SK-N-MC (cell line): Measurements from ENCODE around the gene PRDM16.
A peak's percentile ranks its signal among the peaks of the same experiment; 100 is the strongest.

Experiments
- DNase-seq: peaks from one replicate; pipeline ENCODE4 v3.0.0-alpha.2; 2011; ENCODE audit warnings: low read depth, low spot score
- H3K27ac ChIP-seq: fragments of 200-600 bp; sonication (generic); 2 replicates; pipeline ENCODE4 v1.5.1; 2016; ENCODE audit warnings: mixed run types
- H3K36me3 ChIP-seq: fragments of 200-600 bp; sonication (generic); 2 replicates; pipeline ENCODE4 v1.6.1; 2017; ENCODE audit warnings: antibody characterized with exemption, low read length, mixed read lengths; ENCODE audit not compliant: insufficient read depth
- H3K4me3 ChIP-seq: fragments of 200-600 bp; sonication (generic); 2 replicates; pipeline ENCODE4 v1.5.1; 2016
- H3K9ac ChIP-seq: fragments of 200-600 bp; sonication (generic); 2 replicates; pipeline ENCODE4 v1.8.0; 2017; ENCODE audit warnings: mixed run types, mixed read lengths; ENCODE audit not compliant: insufficient read length
- H3K9me3 ChIP-seq: fragments of 200-600 bp; sonication (generic); 2 replicates; pipeline ENCODE4 v1.6.1; 2017; ENCODE audit warnings: low read depth, mild to moderate bottlenecking, antibody characterized with exemption, low read length, moderate library complexity, mixed read lengths
- EZH2 ChIP-seq: fragments of 200-600 bp; sonication (generic); IDR thresholded peaks from one replicate; pipeline ENCODE4 v1.6.1; 2017; ENCODE audit warnings: antibody characterized with exemption
- FOXP2 ChIP-seq: optimal IDR thresholded peaks from 2 replicates; pipeline ENCODE3; 2011; ENCODE audit warnings: mild to moderate bottlenecking, moderate library complexity; ENCODE audit not compliant: insufficient read depth; ENCODE audit errors: extremely low read length, control extremely low read depth
- POLR2AphosphoS5 ChIP-seq: IDR thresholded peaks from 2 replicates; pipeline ENCODE4 v1.6.1; 2012; ENCODE audit warnings: mild to moderate bottlenecking, low read depth, low read length, borderline replicate concordance

The PRDM16 gene

DNA sequence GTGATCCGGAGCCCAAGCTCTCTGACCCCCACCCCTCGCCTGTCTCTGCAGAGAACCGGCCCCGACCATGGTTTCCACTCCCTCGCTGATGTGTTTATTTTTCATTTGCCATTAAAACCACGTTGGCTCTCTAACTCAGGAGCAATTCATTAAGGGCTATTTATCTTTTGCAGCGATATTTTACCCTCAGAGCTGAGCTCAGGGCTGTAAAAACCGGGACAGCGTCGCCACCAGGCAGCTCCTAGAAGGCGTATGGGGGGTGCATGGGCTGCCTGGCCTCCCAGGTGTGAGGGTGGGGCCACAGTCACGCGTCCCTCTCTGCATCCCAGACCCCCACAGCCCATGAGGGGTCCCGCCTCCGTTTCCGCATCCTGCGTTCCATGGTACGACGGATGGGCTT, 71.4 kb downstream of the PRDM16 start:
- TF ChIP-seq EZH2 (peak; percentile 76), POLR2AphosphoS5 (no peak), FOXP2 (no peak)
- Histone ChIP-seq H3K27ac (no peak overlapping the region), H3K9ac (no peak overlapping the region), H3K36me3 (no peaks in the 10 kb centered on the region), H3K4me3 (no peak overlapping the region), H3K9me3 (no peaks in the 10 kb centered on the region)
- DNase-seq: no peak

DNA sequence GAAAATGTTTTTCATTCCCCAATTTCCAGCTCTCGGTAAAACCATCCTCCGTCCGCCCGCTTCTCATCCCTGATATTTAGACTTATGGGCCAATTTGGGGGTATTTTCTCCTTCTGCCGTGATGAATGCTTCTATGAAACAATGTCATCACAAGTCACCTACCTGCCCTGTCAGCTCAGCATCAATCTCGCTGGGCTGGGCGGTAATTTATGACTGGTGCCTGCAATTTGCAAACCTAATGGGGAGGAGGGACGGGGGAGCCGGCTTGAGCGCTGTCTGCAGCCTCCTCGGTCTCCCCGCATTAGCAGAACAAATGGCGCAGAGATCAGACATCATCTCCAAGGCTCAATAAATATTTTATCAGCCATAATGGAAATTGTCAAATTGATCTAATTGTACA, 72.1 kb downstream of the PRDM16 start:
- TF ChIP-seq FOXP2: no peak
- TF ChIP-seq EZH2: no peak
- TF ChIP-seq POLR2AphosphoS5: no peak
- Histone ChIP-seq H3K27ac (no peak overlapping the region), H3K9me3 (no peaks in the 10 kb centered on the region), H3K9ac (no peak overlapping the region), H3K4me3 (no peak overlapping the region), H3K36me3 (no peaks in the 10 kb centered on the region)
- no peak for DNase-seq

DNA sequence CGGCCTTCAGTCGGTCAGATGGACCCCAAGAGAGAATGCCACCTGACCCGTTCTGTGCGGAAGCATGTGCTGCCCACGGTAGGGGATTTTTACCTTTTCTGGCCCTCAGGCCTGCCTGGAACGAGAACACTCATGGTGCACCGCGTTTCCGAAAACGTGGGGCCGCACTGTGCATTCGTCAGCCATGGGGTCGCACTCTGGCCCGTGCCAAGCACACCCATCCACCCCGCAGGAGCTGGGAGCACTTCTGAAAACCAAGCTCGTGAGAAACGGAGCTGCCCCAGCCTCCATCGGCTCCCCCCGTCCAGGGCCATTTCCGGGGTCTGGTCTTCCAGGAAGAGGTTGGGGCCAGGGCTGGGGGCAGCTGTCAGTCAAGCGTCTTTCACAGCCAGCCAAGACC, 72.8 kb downstream of the PRDM16 start:
- H3K27ac ChIP-seq: no peak overlapping the region
- H3K36me3 ChIP-seq: no peaks in the 10 kb centered on the region
- H3K9me3 ChIP-seq: no peaks in the 10 kb centered on the region
- no peak for DNase-seq
- no peak for TF ChIP-seq FOXP2
- TF ChIP-seq EZH2: no peak
- no peak for TF ChIP-seq POLR2AphosphoS5
- H3K9ac ChIP-seq: no peak overlapping the region
- H3K4me3 ChIP-seq: no peak overlapping the region

DNA sequence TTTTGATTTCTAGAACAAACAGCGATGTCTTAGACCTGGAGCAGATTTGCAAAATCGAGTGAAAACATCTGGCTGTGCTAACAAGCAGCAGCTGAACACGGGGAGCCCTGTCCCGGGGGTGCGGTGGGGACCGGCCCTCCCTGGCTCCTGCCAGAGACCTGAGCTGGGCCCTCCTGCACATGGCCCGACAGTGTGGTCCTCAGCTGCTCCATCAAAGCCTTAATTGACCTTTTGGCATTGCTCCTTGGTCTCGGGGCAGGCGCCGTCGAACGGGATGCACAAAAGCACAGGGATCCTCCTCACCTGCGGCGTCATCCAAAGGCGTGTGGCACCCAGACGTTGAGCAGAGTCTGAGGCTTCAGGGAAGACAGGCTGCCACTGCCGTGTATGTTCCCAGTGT, 73.2 kb downstream of the PRDM16 start:
- no peak for DNase-seq

DNA sequence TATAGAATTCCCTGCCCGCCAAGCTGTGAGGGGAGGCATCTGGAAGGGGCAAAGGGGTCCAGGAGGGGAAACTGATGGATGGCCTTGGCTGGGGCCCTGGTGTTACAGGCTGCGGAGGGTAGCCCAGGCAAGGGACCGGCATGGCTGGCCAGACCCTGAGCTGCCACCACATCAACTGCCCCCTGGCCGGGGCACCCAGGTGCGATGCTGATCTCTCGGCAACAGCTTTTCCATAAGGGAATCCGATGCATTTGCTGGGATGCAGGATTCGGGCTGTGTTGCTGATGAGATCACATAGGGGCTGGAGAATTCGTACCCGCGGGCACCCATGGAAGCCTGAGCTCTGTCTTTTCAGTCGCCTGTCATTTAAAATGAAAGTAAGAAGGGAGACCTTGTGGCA, 73.7 kb downstream of the PRDM16 start:
- no peak for DNase-seq
- TF ChIP-seq EZH2 (peak; percentile 48), POLR2AphosphoS5 (no peak)
- H3K4me3 ChIP-seq: no peak overlapping the region
- no peaks in the 10 kb centered on the region for H3K36me3 ChIP-seq
- no peak overlapping the region for H3K27ac ChIP-seq
- no peaks in the 10 kb centered on the region for H3K9me3 ChIP-seq
- H3K9ac ChIP-seq: no peak overlapping the region

More for the DNA sequence above, 73.2 kb downstream of the PRDM16 start:
- TF ChIP-seq EZH2: no peak
- no peak for TF ChIP-seq POLR2AphosphoS5
- TF ChIP-seq FOXP2: no peak
- Histone ChIP-seq H3K9me3 (no peaks in the 10 kb centered on the region), H3K4me3 (no peak overlapping the region), H3K27ac (no peak overlapping the region), H3K9ac (no peak overlapping the region), H3K36me3 (no peaks in the 10 kb centered on the region)

DNA sequence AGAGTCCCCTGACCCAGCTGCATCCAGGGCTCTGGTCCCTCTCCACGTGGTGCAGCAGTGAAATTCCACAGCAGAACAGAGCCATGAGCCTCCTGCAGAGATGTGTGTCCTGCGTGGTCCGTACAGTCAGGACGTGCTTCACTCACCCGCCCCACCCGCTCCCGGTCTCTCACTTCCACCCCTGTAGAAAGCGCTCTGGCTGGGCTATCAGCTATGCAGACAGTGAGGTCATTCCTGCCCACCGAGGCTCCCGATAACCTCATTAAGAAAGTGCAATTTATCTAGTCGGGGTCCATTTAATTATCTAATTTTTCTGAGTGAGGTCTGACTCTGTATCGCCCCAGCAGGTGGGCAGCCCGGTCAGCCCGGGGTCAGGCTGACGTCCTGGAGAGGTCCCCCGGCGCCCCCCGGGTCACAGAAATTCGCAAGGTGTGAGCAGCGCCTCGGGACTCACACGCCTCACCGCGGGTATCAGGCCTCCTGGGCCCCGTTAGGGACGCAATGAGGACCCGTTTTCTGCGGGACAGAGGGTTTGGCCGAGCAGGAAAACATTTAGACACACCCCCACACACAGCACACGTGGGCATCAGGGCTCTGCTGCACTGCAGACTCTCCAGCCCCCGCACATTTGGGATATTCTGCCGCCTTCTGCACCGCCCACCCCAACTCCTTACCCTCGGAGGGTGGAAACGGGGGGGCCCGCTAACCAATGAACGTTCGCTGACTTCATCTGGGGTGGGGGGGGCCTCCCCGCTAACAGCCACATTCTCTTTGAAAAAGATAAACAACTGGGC, 76.7 kb downstream of the PRDM16 start:
- no peaks in the 10 kb centered on the region for H3K36me3 ChIP-seq
- no peak overlapping the region for H3K27ac ChIP-seq
- H3K9me3 ChIP-seq: no peaks in the 10 kb centered on the region
- H3K4me3 ChIP-seq: no peak overlapping the region
- no peak overlapping the region for H3K9ac ChIP-seq
- DNase-seq: no peak
- TF ChIP-seq POLR2AphosphoS5: no peak
- no peak for TF ChIP-seq EZH2
- TF ChIP-seq FOXP2: no peak

DNA sequence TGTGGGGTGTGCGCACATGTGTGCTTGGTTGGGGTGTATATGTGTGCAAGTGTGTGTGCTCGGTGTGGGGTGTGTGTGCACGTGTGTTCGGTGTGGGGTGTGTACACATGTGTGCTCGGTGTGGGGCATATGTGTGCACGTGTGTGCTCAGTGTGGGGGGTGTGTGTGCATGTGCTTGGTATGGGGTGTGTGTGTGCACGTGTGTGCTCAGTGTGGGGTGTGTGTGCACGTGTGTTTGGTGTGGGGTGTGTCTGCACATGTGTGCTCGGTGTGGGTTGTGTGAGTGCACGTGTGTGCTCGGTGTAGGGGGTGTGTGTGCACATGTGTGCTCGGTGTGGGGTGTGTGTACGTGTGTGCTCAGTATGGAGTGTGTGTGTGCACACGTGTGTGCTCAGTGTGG, 77.5 kb downstream of the PRDM16 start:
- no peak for TF ChIP-seq FOXP2
- Histone ChIP-seq H3K27ac (no peak overlapping the region), H3K4me3 (no peak overlapping the region), H3K9me3 (no peaks in the 10 kb centered on the region), H3K36me3 (no peaks in the 10 kb centered on the region), H3K9ac (no peak overlapping the region)
- DNase-seq: no peak

DNA sequence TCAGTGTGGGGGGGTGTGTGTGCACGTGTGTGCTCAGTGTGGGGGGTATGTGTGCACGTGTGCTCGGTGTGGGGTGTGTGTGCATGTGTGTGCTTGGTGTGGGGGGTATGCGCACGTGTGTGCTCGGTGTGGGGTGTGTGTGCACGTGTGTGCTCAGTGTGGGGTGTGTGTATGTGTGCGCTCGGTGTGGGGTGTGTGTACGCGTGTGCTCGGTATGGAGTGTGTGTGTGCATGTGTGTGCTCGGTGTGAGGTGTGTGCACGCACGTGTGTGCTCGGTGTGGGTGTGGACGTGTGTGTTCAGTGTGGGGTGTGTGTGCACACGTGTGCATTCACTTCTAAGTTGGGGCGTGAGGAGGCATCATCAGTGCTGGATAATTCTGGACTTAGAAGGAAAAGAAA, 77.9 kb downstream of the PRDM16 start:
- no peaks in the 10 kb centered on the region for H3K9me3 ChIP-seq
- H3K36me3 ChIP-seq: no peaks in the 10 kb centered on the region
- no peak overlapping the region for H3K9ac ChIP-seq
- TF ChIP-seq POLR2AphosphoS5: no peak
- no peak for TF ChIP-seq EZH2
- TF ChIP-seq FOXP2: no peak
- no peak overlapping the region for H3K27ac ChIP-seq
- DNase-seq: no peak
- H3K4me3 ChIP-seq: no peak overlapping the region

DNA sequence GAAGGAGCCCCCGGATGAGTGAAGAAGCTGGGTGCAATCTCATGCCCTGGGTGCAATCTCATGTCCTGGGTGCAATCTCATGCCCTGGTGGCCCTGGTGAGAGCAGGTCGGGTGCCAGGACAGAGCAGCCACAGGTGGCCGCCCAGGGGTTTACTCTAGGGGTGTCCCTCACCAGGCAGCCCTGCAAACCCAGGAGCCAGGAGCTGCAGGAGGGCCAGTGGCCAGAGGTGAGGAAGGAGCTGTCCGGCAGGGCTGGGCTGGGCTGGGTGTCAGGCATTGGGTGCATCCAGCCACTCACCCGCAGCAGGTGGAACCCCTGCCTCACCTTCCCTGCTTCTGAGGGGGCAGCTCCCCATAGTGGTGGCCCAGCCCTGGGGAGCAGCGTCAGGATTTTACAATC, 79.2 kb downstream of the PRDM16 start:
- no peak for DNase-seq
- no peak overlapping the region for H3K9ac ChIP-seq
- TF ChIP-seq FOXP2 (no peak), EZH2 (no peak), POLR2AphosphoS5 (no peak)
- H3K36me3 ChIP-seq: no peaks in the 10 kb centered on the region
- no peaks in the 10 kb centered on the region for H3K9me3 ChIP-seq
- H3K4me3 ChIP-seq: no peak overlapping the region
- no peak overlapping the region for H3K27ac ChIP-seq
